ENCODE data around the gene FBXL7.

FBXL7 gene

DNA sequence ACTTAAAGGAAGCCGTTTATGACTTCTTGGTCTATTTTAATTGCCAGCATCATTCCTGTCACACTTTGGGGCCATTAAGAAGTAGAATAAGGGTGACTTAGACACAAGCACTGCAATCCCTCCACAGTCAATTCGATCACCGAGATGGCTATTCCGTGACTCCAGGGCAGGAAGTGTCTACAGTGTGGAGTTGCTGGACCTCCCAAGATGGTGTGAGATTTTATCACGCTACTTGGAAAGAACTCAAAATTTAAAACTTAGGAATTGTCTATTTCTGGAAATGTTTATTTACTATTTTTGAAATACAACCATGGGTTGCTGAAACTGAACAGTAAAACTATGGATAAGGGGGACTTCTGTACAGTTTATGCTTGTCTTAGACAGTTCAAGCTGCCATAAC lies 6.2 kb downstream of the FBXL7 start:
- no peak for DNase-seq

DNA sequence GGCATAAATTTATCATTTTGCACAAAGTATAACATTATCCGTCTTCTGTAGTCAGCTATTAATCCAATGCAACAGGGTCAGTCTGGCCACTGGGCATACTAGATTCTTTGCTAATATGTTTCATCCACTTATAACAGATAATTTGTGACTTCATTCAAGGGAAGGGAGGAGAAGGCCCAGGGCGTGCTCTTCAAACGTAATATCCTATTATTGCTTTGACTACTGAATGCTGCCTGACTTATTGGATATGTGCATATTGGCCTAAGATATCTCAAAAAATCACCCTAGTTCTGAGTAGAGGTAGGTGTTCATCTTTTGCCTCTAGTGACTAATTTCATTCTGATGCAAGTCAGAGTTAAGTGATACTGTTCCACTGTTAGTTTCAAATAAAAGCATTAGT lies 6.9 kb downstream of the FBXL7 start:
- no peak for DNase-seq

DNA sequence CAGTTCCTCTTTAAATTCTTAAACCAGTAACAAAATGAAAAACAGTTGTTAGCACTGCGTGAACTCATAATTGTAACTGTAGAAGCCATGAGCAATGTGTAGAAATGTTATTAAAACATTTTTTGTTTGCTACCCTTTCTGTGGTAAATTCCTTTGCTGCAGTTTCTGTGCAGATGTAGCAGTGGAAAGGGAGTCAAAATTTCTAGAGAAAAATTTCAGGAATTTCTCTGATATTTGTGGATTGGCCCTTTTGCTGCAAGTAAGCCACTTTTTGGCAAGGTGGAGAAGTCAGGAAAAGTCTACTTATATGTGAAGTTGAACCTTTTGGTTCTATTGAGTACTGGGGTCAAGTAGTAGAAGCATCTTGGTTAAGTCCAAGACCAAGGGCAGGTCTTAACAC lies 10.1 kb downstream of the FBXL7 start:
- DNase-seq: no peak

DNA sequence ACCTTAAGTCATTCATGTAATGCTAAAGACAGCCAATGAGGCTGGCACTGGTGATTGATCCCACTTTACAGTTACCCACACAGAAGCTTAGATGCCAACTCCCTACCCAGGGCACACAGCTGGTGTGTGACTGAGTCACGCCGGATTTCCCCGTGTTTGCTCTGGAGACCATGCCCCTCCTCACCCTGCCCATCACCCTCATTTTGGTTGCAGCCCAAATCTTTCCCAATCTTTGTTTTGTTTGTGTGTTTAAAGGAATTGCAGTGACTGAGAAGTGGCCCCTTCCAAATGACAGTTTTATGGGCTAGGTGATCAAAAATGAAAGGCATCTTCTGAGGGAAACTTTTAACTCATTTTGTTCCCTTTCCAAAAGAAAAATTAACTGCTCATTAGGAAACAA lies 10.9 kb downstream of the FBXL7 start:
- no peak for DNase-seq

DNA sequence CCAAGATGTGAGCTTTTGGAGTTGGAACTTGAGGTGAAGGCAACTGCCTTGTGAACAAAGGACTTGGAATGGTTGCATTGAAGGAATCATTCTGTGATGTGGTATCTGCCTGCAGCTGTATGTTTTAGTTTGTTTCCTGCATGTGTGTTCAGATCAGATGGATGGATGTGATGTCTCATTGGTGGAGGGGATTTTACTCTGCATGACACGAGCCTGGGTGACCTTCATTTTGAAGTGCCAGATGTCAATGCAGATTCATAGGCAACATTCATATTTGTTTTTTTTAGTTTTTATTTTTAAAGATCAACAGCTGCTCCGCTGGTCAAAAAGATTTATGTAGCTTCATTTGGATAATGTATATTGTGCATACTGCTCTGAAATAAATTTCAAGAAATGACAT lies 13.5 kb downstream of the FBXL7 start:
- no peak for DNase-seq

DNA sequence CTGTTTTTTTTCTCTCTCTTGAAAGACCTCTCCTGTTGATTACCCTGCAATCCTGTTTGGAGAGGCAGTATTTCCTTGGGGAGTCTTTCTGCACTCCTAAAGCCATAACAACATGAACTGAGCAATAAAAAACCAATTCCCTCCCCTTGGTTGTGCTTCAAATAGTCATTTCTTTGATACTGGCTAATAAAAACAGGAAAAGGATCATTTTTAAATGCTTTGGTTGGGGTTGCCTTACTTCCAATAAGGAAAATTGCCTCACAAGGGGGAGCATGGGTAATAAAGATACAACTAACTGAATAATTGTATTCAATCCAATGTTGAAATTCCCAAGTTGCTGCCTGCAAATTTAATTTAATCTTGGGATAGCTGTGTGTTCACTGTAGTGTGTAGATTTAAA lies 13.9 kb downstream of the FBXL7 start:
- DNase-seq: no peak

DNA sequence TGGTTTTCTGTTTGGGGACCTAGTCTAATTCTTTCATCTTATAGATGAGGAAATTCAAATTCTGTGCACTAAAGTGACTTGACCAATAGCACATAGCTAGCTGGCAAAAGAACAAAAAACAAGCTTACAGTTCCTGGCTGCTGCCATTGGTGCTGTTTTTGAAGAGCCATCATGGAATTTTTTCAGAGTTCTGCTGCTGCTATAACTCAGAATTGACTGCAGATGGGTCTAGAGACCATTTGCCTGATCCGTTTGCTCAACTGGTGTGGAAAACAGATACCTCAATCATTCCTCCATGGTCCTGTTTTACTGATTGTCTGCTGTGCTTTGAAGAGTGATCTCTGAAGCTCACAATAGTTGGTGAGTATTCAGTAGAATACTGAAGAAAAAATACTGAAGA lies 15.2 kb downstream of the FBXL7 start:
- DNase-seq: no peak

DNA sequence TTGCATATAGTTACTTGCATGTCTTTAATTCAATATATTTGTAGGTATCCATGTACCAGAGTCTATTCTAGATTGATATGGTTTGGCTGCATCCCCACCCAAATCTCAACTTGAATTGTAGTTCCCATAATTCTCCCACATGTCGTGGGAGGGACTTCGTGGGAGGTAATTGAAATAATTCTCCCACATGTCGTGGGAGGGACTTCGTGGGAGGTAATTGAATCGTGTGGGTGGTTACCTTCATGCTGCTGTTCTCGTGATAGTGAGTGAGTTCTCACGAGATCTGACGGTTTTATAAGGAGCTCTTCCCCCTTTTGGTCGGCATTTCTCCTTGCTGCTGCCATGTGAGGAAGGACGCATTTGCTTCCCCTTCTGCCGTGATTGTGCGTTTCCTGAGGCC lies 16.5 kb downstream of the FBXL7 start:
- no peak for DNase-seq

DNA sequence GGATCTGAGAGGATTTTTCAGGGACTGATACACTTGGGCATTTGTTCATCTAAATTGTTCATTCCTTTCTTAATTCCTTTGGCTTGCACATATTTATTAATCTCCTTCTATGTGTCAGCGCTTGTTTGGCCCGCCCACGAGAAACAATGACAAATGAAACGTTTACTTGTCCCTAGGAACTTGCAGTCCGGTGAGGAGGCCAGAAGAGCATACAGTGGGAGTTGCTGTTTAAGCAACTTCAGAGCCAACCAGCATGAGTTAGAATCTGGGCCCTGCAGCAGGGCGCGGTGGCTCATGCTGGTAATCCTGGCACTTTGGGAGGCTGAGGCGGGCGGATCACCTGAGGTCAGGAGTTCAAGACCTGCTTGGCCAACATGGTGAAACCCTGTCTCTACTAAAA lies 18.8 kb downstream of the FBXL7 start:
- no peak for DNase-seq

DNA sequence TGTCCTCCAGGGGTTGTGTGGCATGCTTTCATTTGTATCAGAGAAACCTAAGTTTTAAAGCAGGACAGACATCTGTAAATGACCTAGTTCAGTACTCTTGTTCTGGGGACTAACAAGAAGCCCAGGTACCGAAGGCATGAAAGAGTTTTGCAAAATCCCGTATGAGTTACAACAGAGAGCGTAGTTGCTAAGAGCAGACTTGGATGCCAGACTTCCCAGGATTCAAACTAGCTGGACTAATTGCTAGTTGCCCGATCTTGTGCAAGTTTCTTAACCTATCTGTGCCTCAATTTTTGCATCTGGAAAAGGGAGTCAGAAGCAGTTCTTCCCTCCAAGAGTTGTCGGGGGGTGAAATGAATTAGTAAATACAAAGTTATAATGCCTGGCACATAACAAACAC lies 20.9 kb downstream of the FBXL7 start:
- DNase-seq: no peak

DNA sequence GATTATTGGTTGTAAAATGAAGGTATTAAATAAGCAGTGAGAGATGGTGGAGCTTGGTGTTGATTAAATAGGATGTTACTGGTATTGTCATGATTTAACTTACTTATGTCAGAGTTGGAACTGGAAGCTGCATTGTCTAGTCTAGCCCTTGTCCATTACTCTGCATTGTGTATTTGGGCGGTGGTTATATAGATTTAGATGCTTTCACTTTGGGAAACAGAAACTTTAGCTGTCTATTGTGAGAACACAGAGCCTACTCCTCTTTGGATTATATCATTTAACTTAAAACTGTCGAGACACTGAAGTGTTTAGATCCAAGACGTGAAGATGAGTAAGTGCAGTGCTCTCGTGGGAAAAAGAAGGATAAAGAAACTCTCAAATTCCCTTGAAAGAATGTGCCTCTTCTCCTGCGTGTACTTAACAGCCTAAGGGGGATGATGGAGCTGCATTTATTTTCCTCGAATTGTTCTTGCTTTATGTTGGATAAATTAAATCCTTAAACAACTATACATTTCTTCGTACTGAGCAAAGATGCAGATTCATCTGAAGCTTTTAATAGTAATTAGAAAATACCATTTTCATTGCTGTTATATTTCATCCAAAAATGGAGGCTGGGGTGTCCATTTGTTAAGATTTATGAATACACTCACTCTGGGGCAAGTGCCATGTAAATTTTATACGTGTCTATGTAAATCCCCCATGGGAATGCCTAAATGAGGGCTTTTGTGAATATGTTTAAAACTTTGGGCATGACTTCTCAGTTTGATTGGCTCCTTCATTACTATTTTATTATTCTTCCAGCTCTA lies 21.6 kb downstream of the FBXL7 start:
- DNase-seq: no peak

DNA sequence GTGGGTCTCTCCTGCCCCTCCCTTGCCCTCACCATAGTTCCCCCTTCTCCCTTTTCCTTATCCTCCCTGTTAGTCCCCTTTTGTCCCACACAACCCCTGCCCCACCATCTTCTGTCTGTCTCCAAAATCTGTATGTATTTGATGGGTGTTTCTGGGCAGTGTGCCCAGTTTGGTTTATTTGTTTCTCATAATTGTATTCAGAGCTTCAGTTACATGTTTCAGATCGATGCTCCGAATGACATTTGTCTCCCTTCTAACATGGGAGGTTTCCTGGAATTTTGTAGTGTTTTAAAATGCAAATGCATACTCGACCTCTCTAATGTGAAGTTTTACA lies 22.2 kb downstream of the FBXL7 start:
- no peak for DNase-seq

DNA sequence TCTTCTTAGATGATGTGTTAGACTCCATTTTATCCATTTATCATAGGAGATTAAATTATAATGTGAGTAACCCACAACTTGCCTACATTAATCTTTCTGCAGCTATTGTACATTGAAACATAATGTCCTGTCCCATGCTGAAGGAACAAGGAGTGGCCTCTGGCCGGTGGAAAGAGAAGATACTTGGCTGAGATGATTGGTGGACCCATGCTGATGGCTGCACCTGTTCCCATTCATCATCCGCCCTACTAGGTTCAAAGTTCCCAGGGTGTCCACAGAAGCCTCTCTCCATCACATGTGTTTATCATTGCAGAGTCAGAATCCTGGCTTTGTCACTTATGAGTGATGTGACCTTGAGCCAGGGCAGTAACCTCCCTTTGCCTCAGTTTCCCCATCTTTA lies 24.7 kb downstream of the FBXL7 start:
- no peak for DNase-seq

DNA sequence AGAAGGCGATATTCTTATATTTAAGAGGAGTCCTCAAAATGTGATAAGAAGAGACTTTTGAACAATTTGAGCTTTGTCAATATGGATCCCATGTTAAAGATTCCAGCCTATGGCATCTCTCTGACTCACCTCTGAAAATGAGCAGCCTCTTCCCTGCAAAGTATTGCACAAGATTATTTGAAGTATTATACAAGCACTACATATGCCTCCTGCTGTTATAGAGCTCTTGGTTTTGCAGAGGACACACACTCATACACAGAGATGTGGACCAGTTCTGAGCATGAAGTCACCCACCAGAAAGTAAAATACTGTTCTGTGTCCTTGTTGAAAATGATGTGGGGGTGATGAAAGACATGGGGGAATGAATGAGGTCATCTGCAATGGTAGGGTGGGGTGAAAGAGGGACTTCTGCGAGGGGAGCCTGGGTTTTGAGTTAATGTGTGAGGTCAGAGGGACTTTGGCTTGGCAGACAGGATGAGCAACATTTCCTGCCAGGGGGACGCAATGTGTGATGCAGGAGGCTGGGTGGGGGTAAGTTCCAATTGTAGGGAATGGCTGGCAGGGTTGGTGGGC lies 25.8 kb downstream of the FBXL7 start:
- no peak for DNase-seq

DNA sequence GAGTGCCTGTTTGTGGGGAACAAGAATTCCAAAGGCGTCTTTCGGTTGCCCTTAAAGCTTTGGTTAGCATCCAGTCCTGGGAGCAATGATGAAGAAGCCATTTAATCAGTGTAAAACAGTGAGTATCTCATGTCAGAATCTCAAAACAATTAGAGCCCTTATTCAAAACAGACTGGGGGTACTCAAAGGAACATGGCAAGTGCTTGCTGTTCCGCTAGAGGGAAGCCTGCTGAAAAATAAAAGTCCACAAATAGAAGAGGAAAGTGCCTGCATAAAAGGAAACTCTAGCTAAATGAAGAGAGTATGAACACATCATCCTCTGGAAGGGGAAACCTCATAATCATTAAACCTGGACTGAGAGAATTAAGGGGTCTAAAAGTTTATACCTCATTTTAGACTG lies 26.4 kb downstream of the FBXL7 start:
- DNase-seq: no peak

DNA sequence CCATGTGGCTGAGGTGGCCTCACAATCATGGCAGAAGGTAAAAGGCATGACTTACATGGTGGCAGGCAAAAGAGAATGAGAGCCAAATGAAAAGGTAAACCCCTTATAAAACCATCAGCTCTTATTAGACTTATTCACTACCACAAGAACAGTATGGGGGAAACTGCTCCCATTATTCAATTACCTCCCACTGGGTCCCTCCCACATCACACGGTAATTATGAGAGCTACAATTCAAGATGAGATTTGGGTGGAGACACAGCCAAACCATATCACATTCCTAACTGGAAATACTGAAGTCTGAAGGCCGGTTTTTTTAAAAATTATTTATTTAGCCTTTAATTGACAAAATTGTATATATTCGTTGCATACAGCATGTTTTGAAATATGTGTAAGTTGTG lies 28.5 kb downstream of the FBXL7 start:
- no peak for DNase-seq

DNA sequence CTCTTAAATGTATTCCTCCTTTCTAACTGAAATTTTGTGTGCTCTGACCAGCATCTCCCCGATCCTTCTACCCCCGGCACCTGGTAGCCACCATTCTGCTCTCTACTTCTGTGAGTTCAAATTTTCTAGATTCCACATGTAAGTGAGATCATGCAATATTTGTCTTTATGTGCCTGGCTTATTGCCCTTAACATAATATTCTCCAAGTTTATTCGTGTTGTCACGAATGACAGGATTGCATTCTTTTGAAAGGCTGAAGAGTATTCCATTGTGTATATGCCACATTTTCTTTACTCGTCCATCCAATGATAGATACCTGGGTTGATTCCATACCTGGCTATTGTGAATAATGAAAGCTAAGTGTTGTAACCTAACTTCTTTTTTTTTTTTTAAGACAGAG lies 29.0 kb downstream of the FBXL7 start:
- DNase-seq: no peak

DNA sequence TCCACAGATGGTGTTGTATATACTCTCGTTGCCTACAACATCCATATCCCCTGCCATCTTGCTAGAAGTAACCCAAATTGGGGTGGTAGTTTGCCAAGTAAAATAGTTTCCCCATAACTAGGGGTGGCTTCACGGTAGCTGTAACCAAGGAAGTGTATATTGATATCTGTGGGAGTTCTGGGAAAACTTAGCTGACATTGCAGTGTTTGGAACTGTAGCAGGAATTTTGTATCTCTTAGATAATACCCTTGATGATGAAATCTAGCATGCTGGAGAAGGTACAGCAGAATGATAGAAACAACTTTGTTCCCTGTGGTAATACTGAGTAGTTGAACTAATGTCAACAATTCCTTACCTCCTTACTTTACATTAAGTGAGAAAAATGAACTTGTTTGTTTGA lies 29.8 kb downstream of the FBXL7 start:
- no peak for DNase-seq

DNA sequence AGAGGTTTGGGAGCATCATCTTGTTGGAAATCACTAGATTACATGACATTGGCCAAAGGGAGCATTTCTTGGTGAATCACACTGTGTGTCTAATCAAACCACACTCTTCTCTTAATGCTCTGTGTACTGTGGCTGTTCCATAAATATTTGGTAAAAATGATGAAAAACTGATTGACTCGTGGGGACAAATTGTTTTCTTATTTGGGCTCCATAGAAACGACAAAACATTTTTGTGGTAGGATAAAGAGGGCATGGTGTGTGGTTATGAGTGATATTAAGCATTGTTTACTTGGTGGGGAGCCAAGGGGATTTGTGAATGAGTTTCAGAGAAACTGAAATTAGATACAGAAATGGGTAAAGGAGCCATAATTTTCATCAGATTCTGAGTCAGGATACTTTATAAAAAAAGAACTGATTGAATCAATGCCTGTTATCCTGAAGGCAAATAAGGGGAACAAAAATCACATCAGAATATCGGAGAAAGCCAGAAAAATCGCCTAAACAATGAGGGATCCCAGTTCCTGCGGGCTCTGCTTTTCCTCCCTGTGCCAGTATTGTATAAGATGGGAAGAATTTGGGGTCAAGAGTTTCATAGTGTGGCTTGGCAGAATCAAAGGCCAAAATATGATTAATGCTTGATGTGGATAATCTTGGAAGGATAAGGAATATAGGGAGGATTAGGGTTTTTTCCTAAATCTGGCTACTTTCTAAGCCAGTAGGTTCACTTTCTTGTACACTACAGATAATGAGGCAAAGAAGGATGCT lies 33.3 kb downstream of the FBXL7 start:
- DNase-seq: no peak

DNA sequence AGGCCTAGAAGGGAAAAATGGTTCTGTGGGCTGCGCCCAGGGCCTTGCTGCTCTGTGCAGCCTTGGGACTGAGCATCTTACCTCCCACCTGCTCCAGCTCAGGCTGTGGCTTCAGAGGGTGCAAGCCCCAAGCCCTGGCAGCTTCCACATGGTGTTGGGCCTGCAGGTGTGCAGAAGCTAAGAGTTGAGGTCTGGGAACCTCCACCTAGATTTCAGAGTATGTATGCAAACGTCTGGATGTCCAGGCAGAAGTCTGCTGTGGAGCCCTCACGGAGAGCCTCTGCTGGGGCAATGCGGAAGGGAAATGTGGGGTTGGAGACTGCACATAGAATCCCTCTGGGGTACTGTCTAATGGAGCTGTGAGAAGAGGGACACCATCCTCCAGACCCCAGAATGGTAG lies 36.0 kb downstream of the FBXL7 start:
- no peak for DNase-seq

DNA sequence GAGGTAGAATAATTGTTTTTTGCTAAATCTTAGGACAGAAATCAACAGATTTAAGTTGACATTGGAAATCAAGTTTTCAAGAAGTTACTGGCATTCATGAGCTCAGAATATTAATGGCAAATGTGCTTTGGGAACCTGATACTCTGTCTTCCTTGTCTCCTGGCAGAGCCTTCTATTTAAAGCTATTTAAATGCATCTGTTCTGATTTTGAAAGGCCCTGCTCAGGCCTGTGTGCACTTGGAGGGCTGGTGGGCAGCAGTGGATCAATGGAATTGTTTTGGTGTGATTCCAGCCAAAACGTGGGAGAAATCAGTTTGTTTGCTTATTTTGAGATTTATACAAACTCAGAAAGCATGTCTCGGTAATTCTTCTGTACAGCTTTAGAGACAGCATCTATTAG lies 38.5 kb downstream of the FBXL7 start:
- no peak for DNase-seq

DNA sequence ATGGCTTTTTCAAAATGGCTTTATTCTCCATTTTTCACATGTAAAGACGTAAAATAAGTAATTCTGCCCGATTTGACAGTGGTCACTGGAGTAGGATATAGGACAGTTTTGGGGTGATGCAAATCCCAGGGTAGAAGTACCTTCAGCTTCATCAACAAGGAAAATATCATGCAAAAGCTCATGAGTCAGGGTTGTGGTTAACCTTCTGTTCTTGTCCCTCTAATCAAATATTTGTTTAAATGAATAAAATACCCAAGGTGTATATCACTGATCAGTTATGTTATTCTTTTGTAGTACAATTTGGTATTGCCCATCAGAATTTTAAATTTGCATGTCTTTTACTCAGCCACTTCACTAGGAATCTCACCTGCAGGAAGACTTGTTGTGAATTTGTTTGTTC lies 40.0 kb downstream of the FBXL7 start:
- DNase-seq: no peak

DNA sequence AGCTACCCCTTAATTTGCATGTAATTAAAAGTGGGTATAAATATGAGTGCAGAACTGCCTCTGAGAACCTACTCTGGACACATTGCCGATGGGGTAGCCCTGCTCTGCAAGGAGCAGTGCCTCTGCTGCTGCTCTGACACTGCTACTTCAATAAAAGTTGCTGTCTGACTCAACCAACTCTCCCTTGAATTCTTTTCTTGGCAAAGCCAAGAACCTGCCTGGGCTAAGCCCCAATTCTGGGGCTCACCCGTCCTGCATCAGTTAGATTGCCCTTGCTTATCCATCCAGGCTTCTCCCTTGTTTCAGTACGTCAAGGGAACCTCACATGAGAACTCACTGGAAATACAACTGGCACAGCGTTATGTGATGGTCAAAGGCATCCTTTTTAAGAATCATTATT lies 44.1 kb downstream of the FBXL7 start:
- no peak for DNase-seq

DNA sequence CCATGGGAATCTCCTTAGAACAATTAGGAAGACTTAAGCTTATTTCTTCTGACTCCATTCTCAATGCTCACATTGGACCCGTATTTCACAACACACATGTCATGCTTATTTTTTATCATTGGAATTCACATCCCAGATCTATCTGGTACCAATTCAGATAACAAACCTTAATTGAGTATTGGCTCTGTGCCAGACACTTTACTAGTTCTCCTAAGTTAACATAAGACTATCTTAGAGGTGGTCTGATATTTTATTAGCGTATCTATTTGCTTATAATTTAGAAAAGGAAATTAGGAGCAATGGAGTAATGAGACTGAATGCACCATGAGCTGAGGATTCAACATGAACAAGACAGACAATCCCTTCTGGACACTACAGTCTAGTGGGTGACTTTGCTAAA lies 45.1 kb downstream of the FBXL7 start:
- no peak for DNase-seq
